Urothelium cell line (cell line): ENCODE measurements around the gene KIRREL3.

ENCODE experiments used
- DNase-seq: peaks from one replicate; pipeline ENCODE4 v3.0.0; 2011; ENCODE audit warnings: low spot score, mixed read lengths
- FAIRE-seq: peaks from 2 replicates; lab custom pipeline; 2011; peaks lifted over from hg19 to GRCh38; lab: Jason Lieb, UNC

The KIRREL3 gene

DNA sequence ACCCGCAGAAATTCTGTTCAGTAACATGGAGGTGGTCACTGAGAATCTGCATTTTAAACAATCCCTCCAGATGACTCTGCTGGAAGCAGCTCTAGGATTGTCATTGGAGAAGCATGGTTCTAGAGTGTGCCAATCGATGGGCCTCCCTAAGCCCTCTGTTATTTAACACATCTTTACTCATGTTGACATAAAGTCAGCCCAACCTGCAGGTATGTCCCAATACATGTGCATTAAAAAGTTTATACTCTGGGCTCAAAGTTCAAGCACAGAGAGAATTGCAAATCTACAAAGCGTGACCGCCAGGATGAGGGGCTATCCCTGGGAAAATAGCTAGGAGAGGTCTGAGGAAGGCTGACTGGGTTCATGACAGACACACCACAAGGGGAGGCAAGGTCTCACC lies 116.4 kb downstream of the KIRREL3 start:
- no peak for DNase-seq
- FAIRE-seq: no peak

DNA sequence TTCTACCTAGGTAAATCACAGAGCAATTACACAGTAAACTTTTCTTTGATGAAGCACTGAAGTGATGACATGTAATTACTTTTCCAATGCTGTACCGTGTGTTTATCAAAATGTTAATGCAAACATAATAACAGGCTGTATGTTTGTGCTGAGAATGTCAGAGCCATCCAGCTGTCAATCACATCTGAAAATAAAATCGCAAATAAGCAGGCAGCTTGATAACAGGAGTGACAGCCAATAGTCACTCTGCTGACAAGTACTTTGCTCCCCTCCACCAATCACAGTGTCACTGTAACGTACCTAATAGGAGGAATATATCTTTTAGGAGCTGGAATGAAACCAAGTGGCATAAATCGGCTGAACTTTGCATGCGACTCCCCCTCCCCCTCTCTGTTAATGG lies 119.7 kb downstream of the KIRREL3 start:
- no peak for DNase-seq
- FAIRE-seq: no peak

DNA sequence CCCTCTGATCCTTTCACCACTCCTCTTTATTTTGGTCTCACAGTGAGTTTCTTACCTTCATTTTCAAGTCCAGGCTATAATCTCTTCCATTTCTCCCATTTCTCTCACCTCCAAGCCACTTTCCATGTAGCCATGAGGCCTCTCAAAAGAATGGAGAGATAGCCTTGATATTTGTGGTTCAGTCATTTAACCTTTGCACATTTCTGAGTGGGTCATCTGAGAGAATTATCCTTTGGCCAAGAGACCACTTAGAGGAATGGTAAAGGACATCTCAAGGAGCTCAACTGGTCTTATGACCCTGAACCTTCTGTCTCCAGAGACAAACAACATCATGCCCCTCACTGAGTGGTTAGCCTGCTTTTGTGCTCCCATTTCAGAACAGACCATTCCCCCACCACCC lies 121.1 kb downstream of the KIRREL3 start:
- FAIRE-seq: no peak
- no peak for DNase-seq

DNA sequence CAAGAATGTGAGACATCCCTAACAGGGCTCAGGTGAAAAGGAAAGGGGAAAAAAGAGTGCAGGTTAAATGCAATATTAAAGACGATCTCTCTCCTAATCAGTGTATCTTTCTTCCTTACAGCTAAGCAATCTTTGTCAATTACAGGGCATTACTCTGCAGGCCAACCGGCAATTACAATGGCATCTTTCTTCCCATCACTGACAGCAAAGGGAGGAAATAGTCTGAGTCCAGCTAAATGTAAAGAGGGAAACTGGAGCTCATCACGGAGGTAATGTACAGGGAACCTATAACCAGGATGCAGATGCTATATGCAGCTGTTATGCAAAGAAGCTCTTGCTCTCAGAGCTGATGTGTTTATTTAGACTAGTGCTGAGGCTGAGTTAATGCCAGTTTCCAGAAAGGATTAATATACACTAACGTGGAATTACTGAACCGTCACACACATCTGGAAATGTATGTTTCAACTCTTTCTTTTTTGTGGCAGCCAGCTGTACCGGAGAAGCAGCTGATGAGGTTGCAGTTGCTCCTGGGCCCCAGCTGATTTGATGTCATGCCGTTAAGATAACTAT lies 121.6 kb downstream of the KIRREL3 start:
- FAIRE-seq: no peak

DNA sequence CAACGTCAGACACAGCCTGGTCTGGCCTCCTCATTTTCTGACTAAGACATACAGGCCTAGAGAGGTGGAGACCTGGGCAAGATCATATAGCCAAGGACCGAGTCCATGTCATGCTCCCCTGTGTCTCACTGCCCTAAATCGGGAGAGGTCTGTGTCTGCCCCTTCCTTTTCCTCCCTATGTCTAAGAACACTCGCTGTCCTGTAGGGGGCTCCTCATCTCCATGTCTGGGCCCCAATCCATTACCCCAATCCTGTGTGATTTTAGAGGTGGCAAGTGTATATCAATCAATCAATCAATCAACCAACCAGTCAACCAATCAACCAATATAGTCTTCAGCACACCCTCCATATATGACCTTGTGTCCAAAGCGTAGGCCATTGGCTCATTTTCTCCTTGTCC lies 125.7 kb downstream of the KIRREL3 start:
- DNase-seq: no peak
- FAIRE-seq: no peak

More for the DNA sequence above, 121.6 kb downstream of the KIRREL3 start:
- no peak for DNase-seq

DNA sequence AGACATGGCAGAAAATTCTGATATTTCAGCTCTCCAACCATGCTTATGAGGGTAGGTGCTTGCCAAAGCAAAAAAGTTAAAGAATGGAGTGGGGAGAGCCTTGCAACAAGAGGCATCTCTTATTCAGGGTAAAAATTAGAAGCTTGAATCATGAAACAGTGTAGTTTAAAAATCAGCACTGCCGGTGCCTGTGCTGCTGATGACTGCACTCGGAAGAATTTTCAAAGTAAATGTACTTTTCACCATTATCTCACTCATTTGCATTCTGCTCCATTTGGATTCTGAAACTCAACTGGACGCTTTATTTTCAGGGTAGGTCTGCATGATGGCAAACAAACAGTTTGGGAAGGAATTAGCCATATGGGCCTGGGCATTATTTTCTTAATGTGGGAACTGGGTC lies 126.3 kb downstream of the KIRREL3 start:
- no peak for DNase-seq
- no peak for FAIRE-seq

DNA sequence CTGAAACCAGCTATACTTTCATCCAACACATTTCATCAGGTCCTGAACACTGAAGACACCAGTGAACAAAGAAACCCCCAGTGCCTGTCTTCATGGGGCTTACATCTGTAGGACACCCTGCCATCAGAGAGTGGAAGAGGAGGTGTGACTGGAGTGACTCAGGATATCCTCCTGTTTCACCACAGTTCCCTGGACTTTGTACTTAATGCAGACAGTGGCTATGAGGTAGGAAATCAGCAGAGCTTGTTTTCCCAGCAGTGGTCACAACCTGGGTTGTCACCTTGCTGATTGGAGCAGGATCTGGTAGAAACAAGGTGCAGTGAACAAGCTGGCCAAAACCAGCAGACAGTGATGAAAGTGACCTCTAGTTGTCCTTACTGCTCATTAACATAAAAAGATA lies 128.8 kb downstream of the KIRREL3 start:
- no peak for DNase-seq
- no peak for FAIRE-seq

DNA sequence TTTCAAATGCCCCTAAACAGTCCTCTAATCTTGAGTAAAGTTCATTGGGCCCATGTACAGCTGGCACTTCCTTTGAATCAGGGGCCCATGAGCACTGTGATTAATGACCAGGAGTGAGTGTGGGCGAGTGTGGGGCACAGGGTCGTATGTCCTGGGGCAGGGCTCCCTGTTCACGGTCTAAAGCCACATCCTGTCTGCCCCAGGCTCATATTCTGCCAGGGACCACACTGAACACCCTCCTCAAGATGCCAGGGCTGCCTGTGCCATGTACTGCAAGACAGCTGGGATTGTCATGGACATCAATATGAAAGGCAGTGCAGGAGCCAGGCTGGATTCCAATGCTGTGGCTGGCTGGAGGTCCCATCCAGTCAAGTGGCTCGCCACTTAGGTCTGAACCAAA lies 130.5 kb downstream of the KIRREL3 start:
- no peak for DNase-seq
- no peak for FAIRE-seq

DNA sequence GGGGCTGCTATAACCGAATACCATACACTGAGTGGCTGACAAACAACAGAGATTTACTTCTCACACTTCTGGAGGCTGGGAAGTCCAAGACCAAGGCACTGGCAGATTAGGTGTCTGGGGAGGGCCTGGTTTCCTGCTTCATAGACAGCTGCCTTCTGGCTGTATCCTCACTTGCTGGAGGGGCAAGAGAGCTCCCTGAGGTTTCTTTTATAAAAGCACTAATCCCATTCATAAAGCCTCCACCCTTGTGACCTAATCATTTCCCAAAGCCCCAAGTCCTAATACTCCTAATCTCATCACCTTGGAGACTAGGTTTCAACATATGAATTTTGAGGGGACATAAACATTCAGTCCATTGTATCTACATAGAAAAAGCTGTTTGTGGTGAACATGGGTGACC lies 131.8 kb downstream of the KIRREL3 start:
- no peak for FAIRE-seq

DNA sequence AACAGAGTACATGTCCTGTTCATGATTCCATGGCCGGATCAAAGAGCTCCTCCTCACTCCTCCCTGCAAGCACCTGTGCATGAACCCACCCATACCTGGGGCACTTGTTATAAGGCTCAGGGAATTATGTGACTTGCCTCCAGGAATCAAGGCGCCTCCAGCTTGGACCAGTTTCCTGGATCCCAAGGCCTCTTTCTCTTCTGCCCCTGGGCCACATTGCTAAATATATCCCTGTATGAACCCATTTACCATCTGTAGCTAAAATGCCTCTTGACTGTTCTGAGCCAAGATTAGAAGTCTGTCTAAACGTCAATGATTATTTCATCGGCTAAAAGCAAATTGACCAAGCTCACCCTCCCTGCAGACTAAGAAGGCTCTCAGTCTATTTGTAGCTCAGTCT lies 135.6 kb downstream of the KIRREL3 start:
- FAIRE-seq (no peak), DNase-seq (no peak)

More for the DNA sequence above, 131.8 kb downstream of the KIRREL3 start:
- no peak for DNase-seq

DNA sequence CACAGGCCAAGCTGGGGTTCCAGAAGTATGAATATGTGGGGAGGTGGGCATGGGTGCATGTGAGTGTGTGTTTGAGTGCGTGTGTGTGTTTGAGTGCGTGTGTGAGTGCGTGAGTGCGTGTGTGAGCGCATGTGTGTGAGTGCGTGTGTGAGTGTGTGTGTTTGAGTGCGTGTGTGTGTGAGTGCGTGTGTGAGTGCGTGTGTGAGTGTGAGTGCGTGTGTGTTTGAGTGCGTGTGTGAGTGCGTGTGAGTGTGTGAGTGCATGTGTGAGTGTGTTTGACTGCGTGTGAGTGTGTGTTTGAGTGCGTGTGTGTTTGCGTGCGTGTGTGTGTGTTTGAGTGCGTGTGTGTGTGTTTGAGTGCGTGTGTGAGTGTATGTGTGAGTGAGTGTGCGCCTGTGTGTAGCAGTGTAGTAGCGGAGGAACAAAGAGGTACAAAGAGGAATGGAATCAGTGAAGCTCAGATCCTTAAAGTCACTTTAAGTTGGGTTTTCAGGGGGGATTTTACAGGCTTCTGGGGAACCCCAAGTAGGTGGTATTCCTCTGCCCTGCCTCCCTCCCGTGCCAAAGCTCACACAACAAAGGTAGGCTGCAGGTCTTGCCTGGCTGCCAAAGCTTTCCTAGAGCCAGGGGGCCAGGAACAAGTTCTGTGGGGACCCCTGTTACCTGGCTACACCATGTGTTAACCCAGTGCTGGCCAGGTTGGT lies 137.1 kb downstream of the KIRREL3 start:
- no peak for FAIRE-seq
- no peak for DNase-seq

DNA sequence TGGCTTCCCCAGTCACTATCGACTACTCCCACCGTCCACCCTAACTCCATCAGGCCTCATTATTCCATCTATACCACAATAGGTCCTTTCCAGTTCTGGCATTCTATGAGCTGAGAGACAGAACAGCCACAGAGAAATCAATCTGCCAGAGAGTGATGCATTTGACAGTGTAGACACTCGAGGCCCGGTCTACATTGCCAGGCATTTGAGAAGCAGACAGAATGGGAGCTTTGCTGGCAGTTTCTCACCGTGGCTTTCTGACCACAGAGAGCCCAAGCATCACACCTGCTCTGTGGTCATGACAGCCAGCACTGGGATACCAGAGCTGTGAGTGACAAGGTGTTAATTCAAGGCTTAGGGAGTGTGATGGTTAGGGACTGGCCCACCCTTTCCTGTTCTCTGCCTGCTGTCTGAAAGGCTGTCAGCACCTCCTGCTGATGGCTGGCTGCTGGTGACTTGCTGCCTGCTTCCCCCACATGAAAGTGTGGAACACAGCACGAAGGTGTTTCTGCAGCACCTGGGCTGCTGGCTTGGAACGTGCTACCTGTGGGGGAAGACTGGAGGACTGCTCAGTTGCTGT lies 137.8 kb downstream of the KIRREL3 start:
- DNase-seq (no peak), FAIRE-seq (no peak)

DNA sequence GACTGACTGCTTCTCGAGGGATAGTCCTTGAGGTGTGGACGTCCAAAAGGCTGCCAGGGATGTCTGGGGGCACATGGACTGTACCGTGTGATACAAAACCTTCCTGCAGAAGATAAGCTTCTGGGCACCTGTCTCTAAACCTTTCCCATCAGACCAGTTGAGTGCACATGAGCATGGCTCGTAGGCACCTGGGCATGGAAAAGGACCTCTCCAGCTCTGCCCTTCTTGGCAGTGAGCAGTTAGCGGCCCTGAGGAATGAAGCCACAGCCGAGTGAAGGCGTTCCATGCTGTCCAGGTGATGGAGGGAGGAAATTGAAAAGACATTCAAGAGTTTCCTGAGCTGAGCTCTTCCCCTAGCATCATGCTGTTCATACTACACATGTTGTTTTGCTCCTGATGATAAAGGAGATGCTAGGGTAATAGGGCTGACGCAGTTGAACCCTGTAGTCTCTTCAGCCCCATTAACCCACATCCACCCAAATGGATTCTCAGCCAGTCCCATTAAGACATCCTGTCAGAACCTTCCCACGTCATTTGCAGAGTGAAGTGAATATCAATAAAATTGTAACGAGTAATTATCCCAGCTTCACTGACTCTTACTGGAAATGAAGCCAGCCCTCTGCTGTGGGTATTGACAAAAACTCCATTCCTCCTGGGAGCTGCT lies 138.6 kb downstream of the KIRREL3 start:
- no peak for FAIRE-seq
- no peak for DNase-seq

DNA sequence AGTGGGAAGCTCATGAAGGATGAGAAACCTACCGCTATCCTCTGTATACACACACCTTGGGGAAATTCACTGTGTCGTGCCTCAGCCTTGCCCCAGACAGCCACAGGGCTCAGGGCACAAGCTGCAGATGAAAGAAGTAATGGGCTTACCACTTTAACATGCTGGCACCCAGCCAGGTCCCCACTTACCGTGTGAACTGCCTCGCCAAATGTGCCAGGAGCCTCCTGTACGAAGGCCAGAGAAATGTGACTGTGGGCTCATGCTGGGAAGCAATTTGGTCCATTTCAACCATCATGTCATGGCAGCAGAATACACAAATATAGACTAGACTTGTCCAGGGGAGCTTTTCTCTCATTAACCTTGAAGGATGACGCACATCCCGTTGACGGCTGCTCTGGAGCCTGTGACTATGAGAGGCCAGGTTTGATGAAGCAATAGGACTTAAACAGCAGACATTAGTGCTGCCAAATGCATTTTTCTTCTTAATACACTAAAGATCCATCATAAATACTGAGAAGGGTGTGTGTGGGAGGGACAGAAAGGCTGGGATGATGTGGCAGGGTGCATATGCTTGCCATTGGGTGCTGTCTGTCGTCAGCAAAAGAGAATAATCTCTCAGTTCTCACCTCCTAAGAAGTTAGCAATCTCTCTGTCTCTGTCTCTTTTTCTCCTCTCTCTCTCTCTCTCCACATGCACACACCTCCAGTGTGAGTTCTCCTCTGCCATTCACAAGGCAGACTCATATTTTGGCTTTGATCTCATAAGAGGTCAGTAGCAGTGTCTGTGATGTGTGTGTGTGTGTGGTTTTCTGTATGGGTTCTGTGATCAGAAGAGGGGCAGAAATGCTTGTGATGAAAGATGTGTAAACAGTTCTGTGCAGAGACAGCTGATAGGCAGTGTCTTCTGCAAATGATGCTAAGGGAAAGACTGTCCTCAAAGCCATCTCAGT lies 142.4 kb downstream of the KIRREL3 start:
- FAIRE-seq (no peak), DNase-seq (no peak)

DNA sequence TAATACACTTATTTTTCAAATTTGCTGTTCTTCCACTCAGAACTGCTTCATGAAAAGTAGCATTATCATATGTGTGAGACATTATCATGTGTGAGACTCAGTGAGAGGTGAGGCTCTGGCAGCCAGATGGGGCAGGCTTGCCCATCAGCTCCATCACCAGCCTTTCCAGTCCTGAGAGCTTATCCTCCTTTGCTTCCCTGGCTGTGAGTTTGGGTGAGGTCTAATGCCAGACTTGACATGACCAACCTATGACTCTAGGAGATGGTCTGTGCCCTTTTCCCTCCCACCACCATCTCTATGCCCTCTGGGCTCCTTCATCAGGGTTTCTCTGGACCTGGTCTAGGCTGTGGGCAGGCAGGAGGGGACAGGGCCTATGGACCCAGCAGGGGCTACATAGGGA lies 145.0 kb downstream of the KIRREL3 start:
- FAIRE-seq (no peak), DNase-seq (no peak)

DNA sequence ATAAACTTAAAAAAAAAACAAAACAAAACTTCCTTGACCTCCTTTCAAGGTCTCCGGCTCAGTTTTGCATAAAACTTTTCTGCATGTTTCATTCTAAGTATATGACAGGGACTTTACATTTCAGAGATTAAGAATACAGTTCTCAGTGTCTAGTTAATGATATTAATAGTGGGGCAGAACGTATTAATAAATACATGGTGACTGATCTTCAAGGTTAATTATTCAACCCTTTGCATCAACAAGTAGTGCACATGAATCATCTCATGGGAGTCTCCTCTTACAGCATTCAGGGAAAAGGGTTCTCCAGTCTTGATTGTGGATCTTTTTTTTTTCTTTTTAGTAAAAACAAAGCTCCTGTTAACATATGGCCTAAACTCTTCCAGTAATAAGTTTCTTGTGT lies 146.8 kb downstream of the KIRREL3 start:
- FAIRE-seq (no peak), DNase-seq (no peak)

DNA sequence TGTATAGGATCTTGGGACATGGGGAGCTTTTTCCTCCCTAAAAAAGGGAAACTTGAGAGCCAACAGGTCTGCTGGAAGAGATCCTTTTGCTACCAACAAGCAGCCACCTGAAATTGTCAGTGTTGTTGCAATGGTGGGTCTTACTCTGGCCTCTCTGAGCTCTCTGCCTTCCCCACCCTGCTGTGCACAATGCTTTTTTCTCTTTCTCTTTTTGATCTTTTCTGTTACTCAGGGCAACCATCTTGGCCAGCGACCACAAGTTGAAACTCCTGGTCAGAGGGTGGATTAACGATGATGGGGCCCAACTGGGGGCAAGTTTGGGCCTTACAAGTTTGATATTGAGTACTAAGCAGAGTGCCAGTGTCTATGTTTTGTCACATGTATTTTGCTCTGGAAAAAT lies 155.8 kb downstream of the KIRREL3 start:
- FAIRE-seq (no peak), DNase-seq (no peak)

DNA sequence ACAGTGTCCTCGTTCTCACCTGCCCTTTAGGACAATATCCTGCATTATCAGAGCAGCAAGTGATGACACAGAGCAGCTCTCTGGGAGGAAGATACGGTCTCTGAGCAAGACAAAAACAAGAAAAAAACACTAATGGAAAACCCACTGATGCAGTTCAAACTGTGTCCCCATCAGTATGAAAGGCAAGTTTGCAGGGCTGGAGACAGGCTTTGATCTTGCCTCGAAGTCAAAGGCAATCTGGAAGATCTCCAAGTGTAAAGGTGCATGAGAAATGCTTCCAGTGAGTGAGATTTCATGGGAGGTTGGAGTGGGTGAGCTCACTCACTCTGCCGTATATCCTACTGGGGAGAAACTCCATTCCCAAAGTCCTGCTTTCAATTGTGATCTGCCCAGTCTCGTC lies 157.5 kb downstream of the KIRREL3 start:
- FAIRE-seq (no peak), DNase-seq (no peak)

DNA sequence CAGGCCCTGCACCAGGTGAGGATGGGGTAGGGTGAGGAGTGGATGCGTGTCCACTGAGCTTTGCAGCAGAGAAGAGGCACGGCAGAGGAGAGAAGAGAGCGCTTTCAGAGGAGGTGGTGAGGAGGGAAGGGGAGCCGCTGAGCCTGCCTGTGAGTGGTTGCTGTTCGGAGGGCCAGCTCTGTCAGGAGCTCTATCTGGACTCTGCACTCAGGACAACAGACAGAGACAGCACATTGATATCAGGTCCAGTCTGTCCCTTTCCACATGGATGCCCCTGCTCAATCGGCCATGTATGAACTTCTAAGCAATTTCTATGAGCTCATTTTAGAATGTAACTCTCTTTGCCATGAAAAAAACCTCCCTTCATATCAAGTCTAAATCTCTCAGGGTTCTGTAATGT lies 158.6 kb downstream of the KIRREL3 start:
- FAIRE-seq: no peak
- DNase-seq: no peak

DNA sequence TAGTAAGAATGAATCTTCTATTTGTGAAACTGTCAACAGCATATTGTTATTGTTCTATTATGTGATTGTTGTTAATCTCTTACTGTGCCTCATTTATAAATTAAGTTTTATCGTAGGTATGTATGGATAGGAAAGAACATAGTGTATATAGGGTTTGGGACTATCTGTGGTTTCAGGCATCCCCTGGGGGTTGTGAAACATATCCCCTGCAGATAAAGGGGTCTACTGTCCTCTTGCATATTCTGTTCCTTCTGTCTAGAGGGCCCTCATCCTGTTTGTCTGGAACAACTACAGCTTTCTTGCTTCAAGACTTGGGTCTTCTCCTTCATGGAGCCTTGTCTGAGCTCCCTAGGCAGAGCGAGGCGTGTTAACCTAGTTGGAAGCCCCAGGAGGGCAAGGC lies 159.6 kb downstream of the KIRREL3 start:
- DNase-seq (no peak), FAIRE-seq (no peak)
